ENCODE measurements around the gene PNLDC1.
"Not testable (repeated sequence)": the region's sequence is repeated elsewhere in the genome, so short reads cannot be mapped to it uniquely, and the experiment has no call there.

The PNLDC1 gene

GRCh38 chr6:159821122-159821521, 21.0 kb downstream of the PNLDC1 start:
- no peak for DNase-seq

GRCh38 chr6:159821726-159822125, 21.6 kb downstream of the PNLDC1 start:
- DNase-seq = no peak

DNA sequence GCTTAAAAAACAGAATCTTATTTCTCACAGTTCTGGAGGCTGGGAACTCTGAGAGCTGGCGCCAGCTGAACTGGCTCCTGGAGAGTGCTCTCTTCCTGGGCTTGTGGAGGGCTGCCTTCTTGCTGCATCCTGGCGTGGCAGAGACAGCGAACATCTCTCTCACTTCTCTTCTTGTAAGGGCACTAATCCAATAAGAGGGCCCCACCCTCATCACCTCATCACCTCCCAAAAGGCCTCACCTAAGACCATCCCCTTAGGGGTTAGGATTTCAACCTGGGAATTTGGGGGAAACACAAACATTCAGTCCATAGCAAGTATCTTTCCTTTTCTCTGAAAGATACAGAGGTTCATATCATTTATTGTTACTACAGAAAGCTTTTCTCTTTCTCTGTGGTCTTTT, 23.9 kb downstream of the PNLDC1 start:
- DNase-seq = no peak

- not testable (repeated sequence) for DNase-seq
Observed at GRCh38 chr6:159824690-159825089, 24.6 kb downstream of the PNLDC1 start.

- no peak for DNase-seq
Observed at GRCh38 chr6:159826004-159826403, 25.9 kb downstream of the PNLDC1 start.

DNA sequence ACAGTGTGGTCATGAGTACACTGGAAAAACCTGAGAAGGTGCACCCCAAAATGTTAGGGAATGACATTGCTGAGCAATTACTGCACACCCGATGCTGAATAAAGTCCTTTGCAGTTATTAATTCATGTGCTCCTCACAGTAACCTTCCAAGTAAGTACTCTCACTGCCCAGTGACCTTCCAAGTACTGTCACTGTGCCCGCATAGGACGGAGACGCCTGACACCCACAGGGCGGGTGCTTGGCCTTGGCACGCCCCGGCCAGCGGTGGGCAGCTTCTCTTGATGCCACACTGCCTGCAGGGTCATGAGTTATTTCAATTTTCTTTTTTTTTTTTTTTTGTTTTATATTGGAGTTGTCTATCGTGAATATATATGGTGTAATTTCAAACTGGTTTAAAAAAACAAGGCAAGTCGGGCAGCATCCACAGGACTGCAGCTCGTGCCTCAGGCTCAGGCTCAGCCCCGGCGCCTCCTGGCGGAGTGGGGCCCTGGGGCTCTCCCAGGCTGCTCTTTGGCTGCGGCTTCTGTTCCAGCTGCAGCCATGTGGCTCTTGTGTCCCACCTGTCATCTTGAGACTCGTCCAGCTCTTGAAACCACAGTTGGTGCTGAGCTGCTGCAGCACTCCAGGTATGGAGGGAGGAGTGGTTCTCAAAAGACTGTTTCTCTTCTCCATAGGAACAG, 27.0 kb downstream of the PNLDC1 start:
- no peak for DNase-seq

DNA sequence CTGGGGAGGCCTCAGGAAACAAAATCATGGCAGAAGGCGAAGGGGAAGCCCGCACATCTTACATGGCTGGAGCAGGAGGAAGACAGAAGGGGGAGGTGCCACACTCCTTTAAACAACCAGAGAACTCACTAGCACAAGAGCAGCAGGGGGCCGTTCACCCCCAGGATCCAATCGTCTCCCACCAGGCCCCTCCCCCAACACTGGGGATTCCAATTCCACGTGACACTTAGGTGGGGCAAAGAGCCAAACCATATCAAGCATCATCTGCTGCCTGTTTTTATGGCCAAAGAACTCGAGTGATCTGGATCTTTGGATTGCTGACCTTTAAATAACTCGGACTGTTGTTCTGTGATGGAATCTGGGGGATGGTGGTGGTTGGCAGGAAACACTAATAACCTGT, 28.0 kb downstream of the PNLDC1 start:
- DNase-seq = no peak

DNA sequence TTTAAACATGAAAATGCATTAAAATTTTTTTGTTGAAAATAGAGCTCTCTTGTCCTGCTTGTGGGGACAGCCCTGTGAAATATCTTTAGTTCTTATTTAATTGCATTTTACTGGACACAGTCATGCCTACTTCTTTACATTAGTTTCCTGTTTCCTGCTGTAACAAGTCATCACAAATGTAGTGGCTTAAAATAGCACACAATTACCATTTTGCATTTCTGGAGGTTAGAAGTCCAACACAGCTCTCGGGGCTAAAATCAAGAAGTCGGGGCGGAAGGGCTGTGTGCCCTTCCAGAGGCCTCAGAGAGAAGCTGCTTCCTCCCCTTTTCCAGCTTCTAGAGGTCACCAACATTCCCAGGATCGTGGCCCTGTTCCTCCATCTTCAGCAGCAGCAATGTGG, 29.4 kb downstream of the PNLDC1 start:
- no peak for DNase-seq

DNA sequence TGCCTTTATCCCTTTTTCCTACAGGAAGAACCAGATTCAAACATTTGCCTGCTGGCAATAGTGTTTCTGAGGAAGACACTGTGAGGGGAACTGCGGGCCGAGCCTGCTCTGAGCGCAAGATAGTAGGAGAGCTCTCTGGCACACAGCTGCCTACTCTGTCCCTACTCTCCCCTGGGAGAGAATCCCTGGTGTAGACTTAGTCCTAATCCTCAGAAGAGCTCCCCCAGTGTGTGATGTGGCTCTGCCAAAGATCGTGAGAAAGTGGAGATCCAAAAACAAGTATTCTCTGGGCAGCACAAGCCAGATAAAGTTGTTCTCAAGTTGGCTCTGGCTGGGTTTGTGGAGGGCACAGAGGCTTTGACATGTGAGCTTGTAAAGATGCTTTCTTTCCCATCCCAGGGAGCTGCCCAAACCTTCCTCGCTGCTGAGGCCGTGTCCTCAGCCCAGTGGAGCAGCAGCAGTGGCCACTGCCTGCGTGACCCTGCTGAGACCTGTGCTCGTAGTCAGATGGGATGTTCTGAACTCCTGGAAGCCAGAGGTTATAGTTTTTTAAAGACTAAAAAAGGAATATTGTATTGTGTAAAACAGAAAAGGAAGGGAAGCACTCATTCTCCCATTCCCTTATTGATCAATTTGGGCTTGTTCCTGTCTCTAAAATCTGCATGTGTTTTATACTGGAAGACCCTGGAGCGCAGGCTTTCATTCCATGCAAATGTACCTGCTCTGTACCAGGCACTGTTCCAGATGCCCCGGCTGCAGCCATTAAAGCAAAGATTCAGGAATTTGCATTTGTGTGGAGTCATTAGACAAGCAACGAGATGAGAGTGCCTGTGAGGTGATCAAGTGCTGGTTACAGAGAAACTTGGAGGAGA, 30.7 kb downstream of the PNLDC1 start:
- DNase-seq = no peak

DNA sequence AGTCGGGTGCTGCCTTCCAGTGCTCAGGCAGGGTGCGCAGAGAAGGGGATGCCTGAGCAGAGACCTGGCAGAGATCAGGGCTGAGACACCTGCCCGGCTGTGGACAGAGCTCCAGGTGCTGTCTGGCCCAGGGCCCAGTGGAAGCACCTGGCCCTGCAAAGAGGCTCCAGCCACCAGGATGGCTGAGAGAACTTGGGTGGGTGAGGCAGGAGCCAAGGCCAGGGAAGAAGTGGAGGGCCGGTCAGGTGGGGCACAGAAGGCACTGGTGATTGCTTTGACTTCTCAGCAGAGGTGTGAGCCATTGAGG, 31.2 kb downstream of the PNLDC1 start:
- no peak for DNase-seq

DNA sequence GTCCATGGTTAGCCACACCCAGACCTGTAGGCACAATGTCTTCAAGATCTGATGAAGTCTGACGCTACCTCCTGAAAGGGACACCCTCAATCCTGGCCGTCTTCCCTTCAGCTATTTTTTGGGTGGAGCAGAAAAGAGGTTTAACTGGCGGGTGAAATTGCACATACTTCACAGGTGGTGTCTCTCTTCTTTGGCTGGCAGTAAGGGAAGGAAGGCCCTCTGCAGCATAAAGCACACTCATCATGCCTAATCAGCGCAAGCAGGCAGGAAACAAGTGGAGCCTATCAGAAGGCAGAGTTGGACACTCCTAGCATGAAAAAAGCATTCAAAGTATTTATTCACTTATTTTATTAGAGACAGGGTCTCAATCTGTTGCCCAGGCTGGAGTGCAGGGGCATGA, 32.9 kb downstream of the PNLDC1 start:
- no peak for DNase-seq

DNA sequence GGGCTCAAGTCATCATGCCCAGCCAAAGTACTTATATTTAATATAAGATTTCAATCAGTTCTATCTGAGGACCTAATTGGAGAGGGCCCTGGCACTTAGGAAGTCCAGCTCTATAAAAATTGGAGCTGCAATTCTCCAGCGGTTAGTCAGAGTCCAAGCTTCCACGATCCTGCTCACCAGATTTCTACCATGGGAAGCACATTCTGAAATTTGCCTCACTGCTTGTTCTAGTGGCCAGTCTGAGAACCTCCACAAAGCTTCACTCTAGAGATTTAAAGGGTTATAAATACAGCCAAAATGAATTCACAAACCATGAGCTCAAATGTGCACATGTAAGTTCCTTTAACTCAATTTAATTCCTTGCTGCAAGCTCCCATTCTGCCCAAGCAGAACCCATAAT, 33.5 kb downstream of the PNLDC1 start:
- DNase-seq = no peak

DNA sequence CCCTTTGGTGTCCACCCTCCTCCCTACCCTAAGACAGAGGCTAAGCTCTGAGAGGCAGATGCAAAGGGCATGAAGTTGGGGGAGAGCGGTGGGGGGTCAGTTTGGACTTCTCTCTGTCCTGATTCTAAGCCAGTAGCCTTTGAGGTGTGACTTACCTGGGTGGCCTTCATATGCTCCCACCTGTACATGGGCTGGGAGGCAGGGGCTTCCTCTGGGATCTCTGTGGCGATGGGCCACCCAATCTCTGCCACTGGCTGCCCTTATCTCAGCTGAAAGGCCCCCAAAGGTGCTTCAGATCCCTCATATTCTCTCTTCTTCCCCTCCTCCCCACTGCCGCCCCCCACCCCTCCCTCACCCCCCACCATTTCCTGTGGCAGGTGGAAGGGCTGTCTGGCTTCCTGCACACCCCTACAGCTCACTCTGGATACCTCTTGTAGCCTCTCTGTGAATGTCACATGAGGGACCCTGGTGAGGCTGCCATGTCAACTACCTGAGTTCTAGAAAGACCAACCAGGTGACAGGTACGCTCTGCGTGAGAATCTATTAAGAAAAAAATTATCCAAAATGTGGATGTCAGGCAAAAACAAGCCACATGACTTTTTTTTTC, 34.0 kb downstream of the PNLDC1 start:
- DNase-seq = no peak

DNA sequence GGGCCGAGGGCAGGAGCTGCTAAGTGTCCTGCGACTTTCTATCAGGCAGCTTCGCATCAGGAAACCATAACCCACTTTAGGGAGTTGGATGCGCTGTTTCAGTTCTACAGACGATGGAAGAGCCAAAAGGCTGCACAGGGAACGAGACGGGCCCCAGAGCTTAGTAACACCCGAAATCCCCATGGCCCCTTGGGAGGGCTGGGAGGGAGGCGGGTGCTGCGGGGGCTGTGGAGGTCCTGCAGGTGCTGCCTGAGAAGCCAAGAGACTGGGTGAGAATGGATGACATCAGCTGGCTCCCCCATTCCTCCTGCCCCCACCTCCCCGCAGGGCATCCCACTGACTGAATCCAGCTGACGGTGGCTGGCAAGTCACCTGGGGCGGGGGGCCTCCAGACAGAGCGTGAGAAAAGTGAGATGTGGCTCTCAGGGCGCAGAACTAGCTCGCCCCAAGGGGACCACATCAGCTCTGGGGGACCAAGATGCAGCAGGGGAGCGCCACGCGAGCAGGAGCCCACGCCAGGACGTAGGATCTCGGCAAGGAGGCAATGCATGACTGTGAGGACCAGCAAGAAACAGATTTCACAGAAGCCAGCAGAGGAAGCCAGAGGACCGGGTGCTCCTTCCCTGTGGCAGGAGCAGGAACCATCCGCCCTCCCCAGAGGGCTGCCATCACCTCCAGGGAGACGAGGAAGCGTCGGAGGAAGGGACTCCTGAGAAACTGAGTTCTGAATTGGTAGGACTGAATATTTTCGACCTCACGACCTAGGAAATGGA, 36.8 kb downstream of the PNLDC1 start:
- DNase-seq = no peak

DNA sequence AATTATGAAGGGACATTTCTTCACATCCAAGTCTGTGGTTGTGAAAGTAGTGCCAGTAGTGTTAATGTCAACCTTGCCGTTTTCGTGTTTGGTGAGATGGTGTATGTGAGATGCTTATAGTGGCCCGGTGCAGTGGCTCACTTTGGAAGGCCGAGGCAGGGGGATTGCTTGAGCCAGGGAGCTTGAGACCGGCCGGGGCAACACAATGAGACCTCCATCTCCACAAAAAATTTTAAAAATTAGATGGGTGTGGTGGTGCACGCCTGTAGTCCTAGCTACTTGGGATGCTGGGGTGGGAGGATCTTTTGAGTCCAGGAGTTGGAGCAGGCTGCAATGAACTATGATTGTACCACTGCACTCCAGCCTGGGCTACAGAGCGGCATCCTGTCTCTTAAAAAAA, 37.4 kb downstream of the PNLDC1 start:
- DNase-seq = no peak

- DNase-seq = no peak
Observed at GRCh38 chr6:159838020-159838744, 38.1 kb downstream of the PNLDC1 start.

DNA sequence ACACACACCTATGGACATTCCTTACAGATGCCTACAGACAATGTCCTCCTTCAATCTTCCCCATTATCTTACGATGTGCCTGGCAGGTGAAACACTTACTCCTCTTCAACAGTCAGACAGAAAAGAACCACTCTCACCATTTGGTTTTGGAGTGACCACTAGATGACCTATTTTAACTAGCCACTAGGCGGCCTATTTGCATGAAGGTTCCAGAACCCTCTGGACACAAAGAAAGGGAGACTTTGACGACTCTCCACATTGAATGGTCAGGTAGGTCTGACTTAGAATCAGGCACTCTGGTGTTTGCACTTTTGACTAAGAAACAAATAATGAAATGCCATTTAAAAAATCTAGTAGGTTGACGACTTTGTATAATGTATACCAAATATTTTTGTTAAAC, 42.0 kb downstream of the PNLDC1 start:
- DNase-seq = no peak

DNA sequence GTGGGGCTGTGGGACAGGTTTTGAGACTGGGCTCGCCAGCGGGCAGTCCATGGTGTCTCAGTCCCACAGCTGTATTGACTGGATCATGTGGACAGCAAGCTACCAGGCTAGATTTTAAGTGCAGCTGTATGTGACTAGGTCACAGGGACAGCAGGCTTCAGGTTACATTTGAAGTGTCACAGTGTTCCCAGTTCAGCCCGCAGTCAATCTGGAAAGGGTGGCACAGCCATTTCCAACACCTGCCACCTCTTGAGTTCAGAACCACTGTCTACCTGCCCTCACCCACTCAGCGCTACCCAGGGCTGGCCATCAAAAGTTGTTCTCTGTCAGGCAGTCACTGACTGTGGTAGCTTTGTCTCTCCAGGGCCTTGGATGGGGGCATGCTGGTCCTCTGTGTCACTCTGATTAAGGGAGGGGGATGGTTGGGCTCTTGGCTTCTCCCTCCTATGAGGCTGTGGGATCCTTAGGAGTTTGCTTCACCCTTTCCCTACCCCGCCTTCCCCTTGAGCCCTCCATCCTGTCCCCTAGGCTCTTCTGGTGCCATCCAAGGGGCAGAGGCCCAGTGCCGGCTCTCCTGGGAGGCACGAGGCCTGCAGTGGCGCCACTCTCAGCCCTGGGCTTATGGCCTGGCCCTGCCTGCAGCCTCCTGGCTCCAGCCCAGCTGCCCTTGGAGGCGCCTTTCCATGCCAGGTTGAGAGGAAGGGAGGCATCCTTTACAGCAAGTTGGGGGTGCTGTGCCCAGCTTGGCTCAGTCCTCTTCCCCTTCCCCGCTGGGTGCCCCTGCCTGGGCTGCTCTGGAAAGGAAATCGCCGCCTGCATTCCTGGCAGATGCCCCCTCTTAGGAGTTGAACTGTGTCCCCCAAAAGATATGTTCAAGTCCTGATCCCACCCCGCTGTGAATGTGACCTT, 44.9 kb downstream of the PNLDC1 start:
- DNase-seq = no peak

DNA sequence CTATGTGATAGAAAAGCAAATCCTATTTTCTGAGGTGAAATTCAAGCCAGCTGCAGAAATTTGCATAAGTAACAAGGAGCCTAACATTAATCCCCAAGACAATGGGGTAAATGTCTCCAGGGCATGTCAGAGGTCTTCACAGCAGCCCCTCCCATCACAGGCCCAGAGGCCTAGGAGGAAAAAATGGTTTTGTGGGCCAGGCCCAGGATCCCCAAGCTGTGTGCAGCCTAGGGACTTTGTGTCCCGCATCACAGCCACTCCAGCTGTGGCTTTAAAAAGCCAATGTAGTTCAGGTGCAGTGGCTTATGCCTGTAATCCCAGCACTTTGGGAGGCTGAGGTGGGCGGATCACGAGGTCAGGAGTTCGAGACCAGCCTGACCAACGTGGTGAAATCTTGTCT, 48.5 kb downstream of the PNLDC1 start:
- DNase-seq = not testable (repeated sequence)

GRCh38 chr6:159849851-159850250, 49.8 kb downstream of the PNLDC1 start:
- DNase-seq = not testable (repeated sequence)

DNA sequence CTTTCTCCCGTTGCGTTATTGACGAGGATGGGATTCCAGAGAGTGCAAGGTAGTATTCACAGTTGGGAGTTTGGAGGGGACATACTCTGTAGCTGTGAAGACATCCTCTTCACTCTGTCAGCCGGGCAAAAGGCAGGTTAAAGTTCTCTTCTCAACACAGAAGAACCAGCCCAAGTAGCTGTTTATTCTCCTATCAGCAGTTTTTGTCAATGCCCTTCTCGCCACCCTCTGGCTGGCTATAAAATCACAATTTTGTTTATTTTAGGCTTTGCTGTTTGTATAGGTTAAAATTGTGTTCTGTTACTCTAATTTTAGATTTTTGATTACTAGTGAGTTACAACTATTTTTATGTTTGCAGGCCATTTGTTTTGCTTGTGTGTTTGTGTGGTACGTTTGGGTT, 52.8 kb downstream of the PNLDC1 start:
- no peak for DNase-seq

DNA sequence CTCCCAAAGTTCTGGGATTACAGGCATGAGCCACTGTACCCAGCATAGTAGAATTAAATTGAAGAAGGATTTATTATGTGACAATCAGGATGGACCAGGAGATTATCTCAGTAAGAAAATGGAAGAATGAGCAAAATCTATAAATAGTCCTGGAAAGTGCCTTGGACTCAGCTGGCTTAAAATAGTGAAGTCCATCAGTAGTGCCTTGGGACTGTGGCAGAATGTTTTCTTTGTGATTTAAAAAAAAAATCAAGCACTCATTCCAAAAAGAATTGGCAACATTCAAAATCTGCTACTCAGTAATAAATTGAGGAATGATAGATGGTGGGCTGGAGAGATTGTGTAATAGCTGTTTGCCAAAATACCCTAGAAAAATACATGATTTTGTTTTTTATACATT, 53.7 kb downstream of the PNLDC1 start:
- no peak for DNase-seq

Data from activated gamma-delta T cell (primary cell).